HG03196 (cell line): ENCODE data around the gene SLC5A6.

Source experiments
- ATAC-seq: cut with Tn5 transposase; IDR thresholded peaks from one replicate; pipeline ENCODE4 v1.9.1; 2021; ENCODE audit not compliant: unreplicated experiment

Gene SLC5A6

DNA sequence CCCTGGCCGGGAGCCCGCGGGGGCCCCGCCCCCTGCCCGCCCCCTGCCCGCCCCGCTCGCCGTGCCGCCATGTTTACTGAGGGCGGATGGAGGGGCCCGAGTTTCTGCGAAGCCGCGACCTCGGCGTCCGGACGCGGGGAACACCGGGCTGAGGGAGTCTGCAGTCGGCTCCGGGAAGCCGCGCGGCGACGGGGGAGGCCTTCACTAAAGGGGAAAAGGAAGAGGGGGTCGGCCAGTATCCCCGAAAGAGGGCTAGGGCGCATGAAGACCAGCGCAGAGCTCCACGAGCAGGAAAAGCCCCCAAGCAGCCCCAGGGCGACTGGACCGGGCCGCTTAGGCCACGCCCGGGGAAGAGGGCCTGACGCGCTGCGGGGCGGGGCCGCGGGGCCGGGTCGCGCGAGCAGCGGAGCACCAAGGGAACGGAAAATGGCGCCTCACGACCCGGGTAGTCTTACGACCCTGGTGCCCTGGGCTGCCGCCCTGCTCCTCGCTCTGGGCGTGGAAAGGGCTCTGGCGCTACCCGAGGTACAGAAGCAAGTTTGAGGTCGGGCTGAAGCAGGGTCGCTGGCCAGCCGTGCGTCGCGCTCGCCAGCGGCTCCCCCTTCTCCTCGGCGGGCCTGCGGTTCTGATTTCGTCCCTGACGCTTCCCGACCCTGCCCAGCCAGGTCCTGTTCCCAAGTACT lies at the start of gene SLC5A6, which contains the start of gene ATRAID:
TSS of gene SLC5A6 (minus strand) at position 326 of the 683 bp plus-strand sequence. CDS start 4,618 bp downstream, outside the sequence.
TSS of gene ATRAID (plus strand) at position 99 of the 683 bp plus-strand sequence. CDS start at position 427, 328 bp downstream.
- ATAC-seq = peak; percentile 68

DNA sequence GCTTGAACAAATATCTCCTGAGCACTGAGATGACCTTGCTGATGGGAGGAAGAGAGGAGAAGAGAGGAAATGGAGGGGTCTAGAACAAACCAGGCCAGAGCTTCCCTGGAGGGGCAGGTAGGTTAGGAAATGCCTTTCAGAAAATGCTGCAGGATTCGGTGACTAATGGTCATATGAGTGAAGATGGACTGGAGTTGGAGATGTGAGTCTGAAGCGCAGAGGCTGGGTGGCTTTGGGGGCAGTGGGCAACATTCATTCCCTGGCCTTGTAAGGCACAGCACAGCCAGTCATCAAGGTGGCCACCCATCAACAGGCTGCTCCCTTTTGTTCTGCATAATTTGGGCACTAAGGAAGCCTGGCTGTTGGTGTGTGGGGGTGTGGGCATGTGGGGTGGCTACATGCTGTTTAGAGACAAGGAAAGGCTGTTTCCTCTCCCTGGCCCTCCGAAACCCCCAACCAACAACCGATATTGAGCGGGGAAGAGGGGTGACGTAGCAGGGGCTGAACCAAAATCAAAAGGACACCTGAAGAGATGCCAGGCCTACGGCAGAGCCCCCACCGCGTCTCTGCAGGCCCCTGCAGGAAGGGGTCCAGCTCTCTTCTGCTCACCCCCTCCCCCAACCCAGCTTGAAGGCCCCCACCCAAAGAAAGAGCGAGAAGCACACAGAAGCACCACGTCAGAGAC lies 49.3 kb upstream of the SLC5A6 start:
- no peak for ATAC-seq

DNA sequence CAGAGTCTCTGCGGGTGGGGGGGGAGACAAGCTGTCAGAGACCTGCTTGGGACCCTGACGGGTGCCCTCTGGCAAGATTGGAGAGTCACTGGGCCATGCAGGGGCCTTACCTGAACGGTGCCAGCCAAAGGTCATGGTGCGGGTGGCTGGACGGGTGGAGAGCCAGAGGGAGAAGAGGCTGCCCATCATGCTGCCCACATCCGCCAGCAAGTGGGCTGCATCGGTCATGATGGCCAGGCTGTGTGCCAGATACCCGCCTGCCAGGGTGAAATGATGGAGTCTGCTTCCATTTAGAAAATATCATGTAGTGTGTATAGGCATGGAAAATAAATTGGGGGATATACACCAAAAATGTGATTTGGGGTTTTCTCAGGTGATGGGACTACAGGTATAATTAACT lies 46.0 kb upstream of the SLC5A6 start:
- no peak for ATAC-seq

DNA sequence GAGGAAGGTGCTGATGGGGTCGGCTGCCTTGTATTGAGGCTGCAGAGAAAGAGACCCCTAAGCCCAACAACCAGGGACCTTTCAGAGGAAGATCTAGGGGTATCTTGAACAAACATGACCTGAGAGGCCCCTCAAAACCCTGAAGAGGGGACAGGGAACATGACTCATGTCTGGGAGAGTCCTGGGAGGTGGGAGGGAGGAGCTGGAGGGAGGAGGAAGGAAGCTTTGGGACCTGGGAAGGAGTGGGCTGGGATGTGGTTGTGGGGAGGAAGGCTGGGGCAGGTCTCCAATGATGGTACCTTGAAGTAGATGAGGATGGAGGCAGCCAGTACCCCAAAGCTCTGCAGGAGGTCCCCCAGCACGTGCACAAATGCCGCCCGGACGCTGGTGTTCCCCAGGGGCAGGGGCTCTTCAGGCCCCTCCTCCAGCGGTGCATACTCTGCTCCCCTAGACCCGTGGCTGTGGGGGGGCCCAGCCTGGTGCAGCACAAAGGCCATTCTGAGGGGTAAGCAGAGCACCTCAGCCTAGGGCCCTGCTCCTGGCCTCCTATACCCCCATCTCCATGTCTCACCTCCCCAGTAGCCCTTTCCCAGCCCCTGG lies 44.9 kb upstream of the SLC5A6 start:
- ATAC-seq = no peak

DNA sequence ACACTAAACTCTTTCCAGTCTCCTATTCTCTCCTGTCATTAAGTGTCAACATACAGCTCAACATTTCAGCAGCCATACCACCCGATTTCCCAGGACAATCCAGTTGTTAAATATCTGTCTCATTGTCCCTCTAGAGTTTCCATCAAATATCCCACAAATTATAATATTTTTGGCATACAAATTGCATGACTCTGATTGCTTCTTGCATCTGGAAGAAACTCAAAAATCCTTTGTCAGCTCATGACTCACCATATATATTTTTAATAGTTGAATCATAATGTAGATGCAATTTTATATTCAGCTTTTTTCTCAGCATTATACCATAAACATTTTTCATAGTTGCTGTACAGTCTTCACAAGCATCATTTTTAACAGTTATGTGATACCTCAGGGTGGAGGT lies 43.6 kb upstream of the SLC5A6 start:
- ATAC-seq = no peak

DNA sequence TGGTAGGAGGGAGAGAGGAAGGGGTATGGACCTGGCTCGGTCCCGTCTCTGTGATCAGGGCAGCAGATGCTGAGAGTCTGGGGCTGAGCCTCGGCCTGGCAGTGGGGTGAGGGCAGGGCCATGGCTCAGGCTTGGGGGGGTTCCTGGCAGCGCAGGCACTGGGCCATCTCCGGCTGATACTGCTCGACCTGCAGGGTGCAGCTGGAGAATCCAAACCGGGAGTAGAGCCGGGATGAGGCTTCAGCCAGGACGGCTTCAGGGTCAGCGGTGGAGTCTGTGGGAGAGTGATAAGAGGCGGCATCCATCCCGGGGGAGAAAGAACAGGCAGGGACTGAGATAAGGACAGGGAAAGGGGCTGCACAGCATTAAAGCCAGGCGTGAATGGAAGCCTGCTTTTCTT lies 43.1 kb upstream of the SLC5A6 start:
- no peak for ATAC-seq

DNA sequence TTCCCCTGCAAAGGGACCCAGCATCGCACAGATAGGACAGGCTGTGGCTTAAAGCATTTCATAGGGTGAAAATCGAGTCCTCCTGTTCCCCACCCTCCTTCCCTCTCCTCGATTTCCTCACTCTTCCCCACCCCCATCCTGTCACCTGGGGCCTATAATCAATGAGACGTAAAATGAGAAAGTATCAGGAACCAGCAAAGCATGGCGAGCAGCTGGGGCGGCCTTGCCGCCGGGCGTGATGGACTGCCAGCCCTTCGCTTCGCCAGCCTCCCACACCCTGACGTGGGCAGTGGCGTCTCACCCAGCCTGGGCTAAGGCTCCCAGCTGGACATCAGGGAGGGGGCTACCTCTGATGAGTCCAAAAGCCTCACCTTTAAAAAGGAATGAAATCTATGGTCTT lies 39.7 kb upstream of the SLC5A6 start:
- ATAC-seq = no peak

DNA sequence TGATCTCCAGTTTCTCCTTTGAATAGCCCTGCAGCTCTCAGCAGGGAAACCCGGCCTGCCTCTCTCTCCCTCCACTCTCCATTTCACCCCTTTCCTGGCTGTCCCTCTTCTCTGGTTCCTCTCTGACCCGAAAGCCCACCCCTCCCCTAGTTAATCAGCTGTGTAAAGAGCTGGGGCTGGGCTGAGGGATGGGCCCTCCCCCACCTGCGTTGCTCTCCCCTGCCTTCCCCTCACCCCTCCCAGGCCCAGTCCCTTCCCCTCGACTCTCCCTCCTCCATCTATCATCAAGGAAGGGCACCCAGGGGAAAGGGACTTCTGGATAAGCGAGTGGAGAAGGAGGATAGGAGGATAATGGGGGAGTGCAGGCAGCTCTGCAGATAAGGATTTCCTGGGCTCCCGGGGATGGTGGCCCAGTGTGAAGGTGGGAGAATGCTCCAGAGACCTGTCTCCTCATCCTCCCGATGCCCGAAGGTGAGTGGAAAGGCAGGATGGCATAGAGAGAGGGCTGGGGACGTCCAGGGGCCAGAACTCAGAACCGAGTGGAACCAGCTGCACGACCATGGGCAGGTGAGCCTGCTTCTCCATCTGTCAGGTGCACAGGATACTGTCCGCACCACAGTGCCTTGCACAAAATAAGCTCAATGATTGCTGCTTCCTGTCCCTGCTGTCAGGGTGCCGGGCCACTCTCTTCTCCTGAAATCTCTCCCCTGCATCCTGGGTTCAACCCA lies 38.7 kb upstream of the SLC5A6 start:
- no peak for ATAC-seq

DNA sequence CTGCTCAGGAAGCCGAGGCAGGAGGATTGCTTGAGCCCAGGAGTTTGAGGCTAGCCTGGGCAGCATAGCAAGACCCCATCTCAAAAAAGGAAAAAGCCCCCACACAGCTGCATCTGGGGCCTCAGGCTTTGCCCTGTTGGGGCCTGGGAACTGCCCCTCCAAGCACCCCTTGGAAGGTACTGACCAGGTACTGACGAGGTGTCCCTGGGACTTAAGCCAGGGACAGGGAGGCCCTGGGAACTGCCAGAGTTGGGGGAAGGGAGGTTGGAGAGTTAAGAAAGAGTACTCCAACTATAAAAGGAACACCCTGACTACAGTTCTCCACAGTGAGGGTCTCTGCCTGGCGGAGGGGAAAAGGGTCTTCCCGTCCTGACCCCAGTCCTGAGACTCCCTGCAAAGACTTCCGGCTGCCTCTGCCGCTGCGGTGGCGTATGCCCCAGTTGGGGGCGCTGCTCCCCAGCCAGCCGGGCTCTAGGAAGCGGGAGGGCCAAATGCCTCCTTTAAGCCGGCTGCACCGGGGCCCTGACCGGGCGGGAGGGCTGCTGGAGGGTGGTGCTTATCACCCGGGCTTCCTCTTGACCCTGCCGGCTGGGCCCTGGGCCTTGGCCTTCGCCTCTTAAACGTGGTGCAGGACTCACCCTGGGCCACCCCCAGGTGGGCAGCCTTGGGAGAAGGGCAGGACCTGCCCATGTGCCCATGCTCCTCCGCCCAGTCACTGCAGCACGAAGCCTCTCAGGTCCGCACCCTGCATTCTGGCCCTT lies 38.0 kb upstream of the SLC5A6 start:
- ATAC-seq = no peak

DNA sequence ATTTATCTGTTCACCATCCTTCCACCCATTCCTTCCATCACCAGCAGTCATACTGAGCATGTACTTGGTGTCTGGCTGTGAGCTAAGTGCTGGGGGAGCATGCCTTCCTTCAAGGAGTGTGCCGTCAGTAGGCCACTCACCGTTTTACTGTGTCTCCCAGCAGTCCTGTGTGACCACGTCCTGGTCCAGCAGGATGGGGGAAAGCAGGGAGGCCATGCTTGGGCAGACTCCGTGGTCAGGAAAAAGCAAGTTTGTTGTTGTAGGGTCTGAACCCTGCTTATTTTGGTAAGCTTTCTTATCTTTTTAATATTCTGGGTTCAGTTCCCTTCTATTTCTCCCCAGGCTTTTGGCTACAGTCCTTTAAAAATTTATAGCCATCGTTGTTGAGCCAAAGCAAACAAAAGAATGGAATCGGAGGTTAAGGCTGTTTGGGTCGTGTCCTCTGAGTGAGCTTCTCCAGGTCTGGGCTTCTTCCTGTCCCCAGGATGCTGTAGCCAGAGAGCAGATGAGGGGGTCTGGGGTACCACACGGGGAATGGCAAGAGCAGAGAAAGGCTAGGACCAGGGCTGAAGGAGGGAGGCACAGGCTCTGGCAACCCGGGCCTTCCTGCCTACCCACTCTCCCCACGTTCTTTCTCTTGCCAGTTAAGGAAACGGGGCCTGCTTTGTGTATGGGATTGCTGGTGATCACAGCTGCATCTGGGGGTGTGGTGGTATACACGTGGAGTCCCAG lies 37.3 kb upstream of the SLC5A6 start:
- ATAC-seq = no peak

DNA sequence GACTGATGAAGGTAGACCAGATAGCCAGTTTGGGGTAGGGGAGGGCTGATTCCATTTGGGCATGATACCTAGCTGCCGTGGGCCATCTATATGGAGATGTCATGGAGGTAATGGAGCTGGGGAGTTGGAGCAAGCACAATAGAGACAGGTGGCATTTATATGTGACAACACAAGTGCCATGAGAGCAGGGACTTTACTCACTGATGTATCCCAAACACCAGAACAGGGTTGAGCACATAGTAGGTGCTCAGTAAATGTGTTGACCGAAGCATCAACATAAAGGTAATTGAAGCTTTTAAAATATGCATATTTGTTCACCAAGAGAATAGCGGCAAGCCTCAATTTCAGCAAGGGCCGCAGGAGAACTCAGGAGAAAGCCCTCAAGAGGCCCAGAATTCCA lies 35.8 kb upstream of the SLC5A6 start:
- ATAC-seq = no peak

DNA sequence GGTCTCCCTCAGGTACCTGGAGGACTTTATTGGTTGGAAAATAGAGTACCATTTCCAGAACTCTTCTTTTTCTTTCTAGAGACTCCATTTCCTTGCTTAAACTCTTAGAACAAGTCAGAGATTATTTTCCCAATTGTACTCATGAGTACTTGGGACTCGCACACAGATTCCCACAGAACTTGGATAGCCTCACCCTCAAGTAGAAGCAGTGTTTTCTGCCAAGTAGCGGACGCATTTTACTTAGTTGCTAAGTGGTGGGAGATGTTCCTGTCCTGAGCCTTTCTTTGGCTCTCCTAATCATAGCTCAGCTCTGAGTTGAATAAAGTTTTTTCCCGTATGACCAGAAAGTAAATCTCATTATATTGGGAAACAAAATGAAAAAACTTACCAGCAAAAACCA lies 33.6 kb upstream of the SLC5A6 start:
- no peak for ATAC-seq

DNA sequence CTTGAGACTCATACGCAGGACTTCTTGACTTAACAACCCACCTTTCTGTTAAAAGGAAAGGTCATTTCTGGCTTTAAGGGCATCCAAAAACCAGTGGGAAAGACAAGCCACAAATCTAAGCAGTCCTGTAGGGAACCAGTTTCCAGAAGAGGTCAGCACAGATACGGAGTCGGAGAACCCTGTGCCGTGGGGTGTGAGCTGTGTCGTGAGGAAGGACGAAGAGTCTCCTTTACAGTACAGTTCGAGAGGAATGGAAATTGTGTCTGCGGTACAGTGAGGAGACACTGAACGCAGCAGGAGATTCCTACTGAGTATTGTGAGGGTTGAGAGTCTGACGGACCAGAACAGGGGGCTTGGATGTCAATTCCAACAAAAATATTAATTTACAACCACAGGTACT lies 33.0 kb upstream of the SLC5A6 start:
- ATAC-seq = no peak

DNA sequence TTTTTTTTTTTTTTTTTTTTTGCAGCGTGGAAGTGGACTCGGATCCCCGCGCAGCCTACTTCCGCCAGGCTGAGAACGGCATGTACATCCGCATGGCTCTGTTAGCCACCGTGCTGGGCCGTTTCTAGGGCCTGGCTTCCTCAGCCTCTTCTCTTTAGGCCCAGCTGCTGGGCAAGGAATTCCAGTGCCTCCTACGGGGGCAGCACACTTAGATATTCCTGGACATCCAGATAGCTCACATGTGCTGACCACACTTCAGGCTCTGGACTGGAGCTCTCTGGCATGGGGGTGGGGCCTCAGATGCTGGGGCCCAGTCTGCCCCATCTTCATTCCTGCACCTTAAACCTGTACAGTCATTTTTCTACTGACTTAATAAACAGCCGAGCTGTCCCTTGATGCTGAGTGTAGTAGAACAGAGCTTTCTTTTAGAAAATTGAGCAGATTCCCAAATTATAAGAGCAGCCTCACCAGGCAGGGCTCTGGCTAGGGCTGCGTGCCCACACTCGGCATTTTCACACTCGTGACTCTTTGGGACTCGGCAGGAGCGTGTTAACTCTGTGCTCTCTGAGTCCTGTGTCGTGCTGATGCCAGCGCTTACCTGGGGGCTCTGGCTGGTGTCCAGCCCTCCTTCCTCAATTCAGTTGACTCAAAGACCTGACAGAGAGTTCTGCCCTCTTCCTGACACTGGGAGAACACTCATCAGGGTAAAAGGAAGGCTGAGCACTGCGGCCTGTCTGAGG lies 31.5 kb upstream of the SLC5A6 start:
- ATAC-seq = no peak

DNA sequence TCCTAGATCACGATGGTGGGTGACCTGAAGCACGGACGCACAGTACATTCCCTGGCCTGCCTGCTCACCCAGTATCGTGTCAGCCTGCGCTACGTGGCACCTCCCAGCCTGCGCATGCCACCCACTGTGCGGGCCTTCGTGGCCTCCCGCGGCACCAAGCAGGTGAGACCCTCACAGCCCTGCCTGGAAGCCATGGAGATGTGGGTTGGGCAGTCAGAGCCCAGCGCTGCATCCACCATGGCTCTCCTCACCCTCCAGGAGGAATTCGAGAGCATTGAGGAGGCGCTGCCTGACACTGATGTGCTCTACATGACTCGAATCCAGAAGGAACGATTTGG lies 30.5 kb upstream of the SLC5A6 start:
- ATAC-seq = no peak

DNA sequence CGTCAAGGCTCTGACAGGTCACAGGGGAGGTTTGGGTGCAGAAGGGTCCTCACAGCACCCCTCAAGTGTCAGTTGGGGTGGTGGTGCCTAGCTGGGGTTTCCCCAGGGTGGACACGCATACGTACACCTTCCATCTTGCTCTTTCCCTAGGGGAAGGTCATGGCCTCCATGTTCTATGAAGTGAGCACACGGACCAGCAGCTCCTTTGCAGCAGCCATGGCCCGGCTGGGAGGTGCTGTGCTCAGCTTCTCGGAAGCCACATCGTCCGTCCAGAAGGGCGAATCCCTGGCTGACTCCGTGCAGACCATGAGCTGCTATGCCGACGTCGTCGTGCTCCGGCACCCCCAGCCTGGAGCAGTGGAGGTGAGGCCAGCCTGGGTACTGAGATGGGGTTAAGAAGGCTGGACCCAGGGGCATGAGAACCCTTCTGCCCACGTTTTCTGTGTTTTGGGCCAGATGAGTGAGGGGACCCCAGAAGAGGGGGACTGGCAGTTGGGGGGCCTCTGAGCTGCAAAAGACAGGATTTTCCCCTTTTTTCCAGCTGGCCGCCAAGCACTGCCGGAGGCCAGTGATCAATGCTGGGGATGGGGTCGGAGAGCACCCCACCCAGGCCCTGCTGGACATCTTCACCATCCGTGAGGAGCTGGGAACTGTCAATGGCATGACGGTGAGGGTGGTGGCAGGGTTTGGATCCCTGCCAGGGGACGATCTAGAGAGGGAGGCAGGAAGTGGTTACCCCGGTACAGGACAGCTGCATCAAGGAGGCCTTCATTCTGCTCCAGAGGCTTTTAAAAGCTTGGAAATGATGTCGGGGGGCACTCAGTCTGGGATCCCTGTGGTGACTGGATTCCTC lies 29.9 kb upstream of the SLC5A6 start:
- no peak for ATAC-seq

DNA sequence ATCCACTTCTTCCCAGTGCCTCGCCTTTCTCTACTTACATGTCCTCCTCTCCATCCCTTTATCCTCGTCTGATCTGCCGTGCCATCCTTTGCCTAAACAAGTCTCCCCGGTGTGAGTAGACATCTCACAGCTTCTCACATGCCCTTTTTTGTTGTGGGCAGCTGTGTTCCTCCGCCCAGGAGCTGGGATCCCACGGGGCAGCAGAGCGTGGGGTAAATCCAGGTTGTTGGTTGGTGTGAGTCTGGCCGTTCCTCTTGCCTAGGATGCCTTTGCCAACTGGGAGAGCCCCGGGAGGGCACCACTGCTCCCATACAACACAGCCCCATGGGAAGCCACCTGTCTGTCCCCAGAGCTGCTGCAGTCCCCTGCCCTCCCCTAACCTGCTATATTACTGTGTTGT lies 28.3 kb upstream of the SLC5A6 start:
- ATAC-seq = no peak

DNA sequence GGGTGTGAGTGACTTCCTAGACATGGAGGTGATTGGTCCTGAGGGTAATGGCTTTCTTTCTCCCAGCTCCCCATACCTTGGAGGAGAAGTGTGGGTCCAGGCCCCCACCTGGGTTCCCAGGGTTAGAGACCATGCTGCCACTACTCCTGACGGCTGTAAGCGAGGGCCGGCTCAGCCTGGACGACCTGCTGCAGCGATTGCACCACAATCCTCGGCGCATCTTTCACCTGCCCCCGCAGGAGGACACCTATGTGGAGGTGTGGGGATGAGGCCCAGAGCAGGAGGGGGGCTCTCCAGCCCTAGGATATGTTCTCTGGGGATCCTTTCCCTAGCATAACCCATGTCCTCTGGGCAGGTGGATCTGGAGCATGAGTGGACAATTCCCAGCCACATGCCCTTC lies 26.9 kb upstream of the SLC5A6 start:
- ATAC-seq = no peak
